GM20000 (cell line): ENCODE data around the gene DOC2A.

ENCODE experiments used
- DNase-seq: peaks from one replicate; pipeline ENCODE4 v3.0.0; 2012; ENCODE audit warnings: low spot score
- CTCF ChIP-seq: IDR thresholded peaks from 2 replicates; pipeline ENCODE4 v1.5.1; 2012; ENCODE audit warnings: mild to moderate bottlenecking, control low read depth; ENCODE audit errors: extremely low read depth, missing control alignments

Gene DOC2A

DNA sequence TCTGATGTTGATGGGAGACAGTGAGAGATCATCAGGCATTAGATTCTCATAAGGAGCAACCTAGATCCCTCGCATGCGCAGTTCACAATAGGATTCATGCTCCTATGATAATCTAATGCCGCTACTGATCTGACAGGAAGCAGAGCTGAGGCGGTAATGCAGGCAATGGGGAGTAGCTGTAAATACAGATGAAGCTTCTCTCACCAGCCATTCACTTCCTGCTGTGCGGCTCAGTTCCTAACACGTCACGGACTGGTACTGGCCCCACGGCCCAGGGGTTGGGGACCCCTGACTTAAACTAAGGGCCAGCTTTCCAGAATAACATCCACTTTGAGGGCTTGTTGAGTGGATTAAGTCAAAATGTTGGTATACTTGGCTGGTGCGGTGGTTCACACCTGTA, 51.5 kb downstream of the DOC2A start:
- no peak for TF ChIP-seq CTCF
- DNase-seq, result no peak

DNA sequence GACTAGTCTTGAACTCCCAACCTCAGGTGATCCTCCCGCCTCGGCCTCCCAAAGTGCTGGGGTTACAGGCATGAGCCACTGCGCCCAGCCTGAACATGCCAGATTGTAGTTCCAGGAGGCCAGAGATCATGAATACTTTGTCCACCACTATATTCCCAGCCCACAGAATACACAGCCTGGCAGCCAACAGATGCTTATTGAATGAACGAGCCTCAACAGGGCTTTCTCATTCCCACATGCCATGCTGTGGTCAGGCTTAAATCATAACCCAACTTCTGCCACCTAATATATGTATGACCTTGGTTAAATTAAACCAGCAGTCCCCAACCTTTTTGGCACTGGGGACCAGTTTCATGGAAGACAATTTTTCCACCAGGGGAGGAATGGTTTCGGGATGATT, 52.1 kb downstream of the DOC2A start:
- DNase-seq, result no peak

More for the DNA sequence above, 52.1 kb downstream of the DOC2A start:
- no peak for TF ChIP-seq CTCF
